Liver (tissue), 3 donors: ENCODE results near the gene MFAP5.

Experiments used
- FOXA1 ChIP-seq: IDR thresholded peaks from 2 replicates; pipeline ENCODE4 v1.6.1; 2016; ENCODE audit warnings: antibody characterized with exemption
- RAD21 ChIP-seq, 2 donors: IDR thresholded peaks; 2 replicates each; pipeline ENCODE4 v1.6.1; 2016; ENCODE audit warnings: antibody characterized with exemption in 2 of 2, mild to moderate bottlenecking in 2 of 2
- YY1 ChIP-seq: IDR thresholded peaks from 2 replicates; pipeline ENCODE4 v1.6.1; 2016; ENCODE audit warnings: antibody characterized with exemption, mild to moderate bottlenecking
- TF ChIP-seq, protein P1 (sequence below): fragments of 150-350 bp; IDR thresholded peaks from 2 replicates; pipeline ENCODE4 v1.5.1; 2017; ENCODE audit warnings: improper control_type of control experiment, low read depth, low read length; ENCODE audit not compliant: missing input control
- TF ChIP-seq, protein P2 (sequence below): IDR thresholded peaks from 2 replicates; pipeline ENCODE4 v1.6.1; 2016; ENCODE audit warnings: antibody characterized with exemption, mild to moderate bottlenecking
- donor health status: healthy.
- donor health status: healthy.

DNA sequence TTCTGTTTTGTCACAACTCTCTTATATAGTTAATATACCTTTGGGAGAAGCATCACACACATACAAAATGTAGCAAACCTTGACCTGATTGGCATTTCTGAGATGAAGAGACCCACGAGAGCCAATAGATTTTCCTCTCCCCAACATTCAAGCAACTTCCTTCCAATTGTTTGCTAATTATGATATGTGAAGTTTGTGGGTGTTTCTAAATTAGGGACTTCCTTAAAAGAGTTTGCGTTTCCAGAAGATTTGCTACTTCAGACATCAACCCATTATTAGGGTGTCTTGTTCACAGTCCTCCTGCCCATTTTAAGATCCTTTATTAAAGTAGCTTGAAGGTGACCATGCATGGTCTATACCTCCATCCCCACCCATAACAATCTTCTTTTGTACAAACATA lies 59.3 kb downstream of the MFAP5 start:
- TF ChIP-seq, protein P1, sequence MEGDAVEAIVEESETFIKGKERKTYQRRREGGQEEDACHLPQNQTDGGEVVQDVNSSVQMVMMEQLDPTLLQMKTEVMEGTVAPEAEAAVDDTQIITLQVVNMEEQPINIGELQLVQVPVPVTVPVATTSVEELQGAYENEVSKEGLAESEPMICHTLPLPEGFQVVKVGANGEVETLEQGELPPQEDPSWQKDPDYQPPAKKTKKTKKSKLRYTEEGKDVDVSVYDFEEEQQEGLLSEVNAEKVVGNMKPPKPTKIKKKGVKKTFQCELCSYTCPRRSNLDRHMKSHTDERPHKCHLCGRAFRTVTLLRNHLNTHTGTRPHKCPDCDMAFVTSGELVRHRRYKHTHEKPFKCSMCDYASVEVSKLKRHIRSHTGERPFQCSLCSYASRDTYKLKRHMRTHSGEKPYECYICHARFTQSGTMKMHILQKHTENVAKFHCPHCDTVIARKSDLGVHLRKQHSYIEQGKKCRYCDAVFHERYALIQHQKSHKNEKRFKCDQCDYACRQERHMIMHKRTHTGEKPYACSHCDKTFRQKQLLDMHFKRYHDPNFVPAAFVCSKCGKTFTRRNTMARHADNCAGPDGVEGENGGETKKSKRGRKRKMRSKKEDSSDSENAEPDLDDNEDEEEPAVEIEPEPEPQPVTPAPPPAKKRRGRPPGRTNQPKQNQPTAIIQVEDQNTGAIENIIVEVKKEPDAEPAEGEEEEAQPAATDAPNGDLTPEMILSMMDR = no peak
- TF ChIP-seq RAD21 (IDR thresholded peaks at IDR 0.05) = no peak
- no peak for TF ChIP-seq YY1
- TF ChIP-seq, protein P2, sequence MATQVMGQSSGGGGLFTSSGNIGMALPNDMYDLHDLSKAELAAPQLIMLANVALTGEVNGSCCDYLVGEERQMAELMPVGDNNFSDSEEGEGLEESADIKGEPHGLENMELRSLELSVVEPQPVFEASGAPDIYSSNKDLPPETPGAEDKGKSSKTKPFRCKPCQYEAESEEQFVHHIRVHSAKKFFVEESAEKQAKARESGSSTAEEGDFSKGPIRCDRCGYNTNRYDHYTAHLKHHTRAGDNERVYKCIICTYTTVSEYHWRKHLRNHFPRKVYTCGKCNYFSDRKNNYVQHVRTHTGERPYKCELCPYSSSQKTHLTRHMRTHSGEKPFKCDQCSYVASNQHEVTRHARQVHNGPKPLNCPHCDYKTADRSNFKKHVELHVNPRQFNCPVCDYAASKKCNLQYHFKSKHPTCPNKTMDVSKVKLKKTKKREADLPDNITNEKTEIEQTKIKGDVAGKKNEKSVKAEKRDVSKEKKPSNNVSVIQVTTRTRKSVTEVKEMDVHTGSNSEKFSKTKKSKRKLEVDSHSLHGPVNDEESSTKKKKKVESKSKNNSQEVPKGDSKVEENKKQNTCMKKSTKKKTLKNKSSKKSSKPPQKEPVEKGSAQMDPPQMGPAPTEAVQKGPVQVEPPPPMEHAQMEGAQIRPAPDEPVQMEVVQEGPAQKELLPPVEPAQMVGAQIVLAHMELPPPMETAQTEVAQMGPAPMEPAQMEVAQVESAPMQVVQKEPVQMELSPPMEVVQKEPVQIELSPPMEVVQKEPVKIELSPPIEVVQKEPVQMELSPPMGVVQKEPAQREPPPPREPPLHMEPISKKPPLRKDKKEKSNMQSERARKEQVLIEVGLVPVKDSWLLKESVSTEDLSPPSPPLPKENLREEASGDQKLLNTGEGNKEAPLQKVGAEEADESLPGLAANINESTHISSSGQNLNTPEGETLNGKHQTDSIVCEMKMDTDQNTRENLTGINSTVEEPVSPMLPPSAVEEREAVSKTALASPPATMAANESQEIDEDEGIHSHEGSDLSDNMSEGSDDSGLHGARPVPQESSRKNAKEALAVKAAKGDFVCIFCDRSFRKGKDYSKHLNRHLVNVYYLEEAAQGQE = no peak
- no peak for TF ChIP-seq FOXA1
